Peyer's patch (tissue), 4 donors: ENCODE results near the gene OR56A4.

Experiments
- POLR2A ChIP-seq, 2 donors: fragments of 450-650 bp; IDR thresholded peaks; one replicate each; pipeline ENCODE4 v1.5.1; 2017; ENCODE audit warnings: antibody characterized with exemption in 2 of 2, mild to moderate bottlenecking in 2 of 2, moderate library complexity in 2 of 2
- TF ChIP-seq, protein P1 (sequence below), 6 experiments: fragments of 450-650 bp in 4 of 6; fragments of 200-600 bp in 2 of 6; sonication (generic) in 1 of 6; IDR thresholded peaks; one replicate each; pipeline ENCODE4 v1.5.1; 2017 to 2019; ENCODE audit warnings: antibody characterized with exemption in 6 of 6, mild to moderate bottlenecking in 3 of 6, moderate library complexity in 1 of 6

- TF ChIP-seq, protein P1, sequence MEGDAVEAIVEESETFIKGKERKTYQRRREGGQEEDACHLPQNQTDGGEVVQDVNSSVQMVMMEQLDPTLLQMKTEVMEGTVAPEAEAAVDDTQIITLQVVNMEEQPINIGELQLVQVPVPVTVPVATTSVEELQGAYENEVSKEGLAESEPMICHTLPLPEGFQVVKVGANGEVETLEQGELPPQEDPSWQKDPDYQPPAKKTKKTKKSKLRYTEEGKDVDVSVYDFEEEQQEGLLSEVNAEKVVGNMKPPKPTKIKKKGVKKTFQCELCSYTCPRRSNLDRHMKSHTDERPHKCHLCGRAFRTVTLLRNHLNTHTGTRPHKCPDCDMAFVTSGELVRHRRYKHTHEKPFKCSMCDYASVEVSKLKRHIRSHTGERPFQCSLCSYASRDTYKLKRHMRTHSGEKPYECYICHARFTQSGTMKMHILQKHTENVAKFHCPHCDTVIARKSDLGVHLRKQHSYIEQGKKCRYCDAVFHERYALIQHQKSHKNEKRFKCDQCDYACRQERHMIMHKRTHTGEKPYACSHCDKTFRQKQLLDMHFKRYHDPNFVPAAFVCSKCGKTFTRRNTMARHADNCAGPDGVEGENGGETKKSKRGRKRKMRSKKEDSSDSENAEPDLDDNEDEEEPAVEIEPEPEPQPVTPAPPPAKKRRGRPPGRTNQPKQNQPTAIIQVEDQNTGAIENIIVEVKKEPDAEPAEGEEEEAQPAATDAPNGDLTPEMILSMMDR (IDR thresholded peaks at IDR 0.05): no peak
- no peak for TF ChIP-seq POLR2A (IDR thresholded peaks at IDR 0.05)
These were observed 38.4 kb downstream of the OR56A4 start, which contains the start of gene OR56A5 for GRCh38 chr11:5968394-5968793.
